LNCaP clone FGC (cell line): Measurements from ENCODE around the gene KNSTRN.

ENCODE experiments used
- DNase-seq: peaks from one replicate; pipeline ENCODE4 v3.0.0-alpha.2; 2011; ENCODE audit warnings: low read depth
- H3K4me3 ChIP-seq: 2 replicates; pipeline ENCODE4 v1.5.1; 2011; ENCODE audit warnings: mild to moderate bottlenecking, low read depth, low read length, control low read depth
- TF ChIP-seq, protein P1 (sequence below): IDR thresholded peaks from 2 replicates; pipeline ENCODE4 v1.5.1; 2012; ENCODE audit warnings: mild to moderate bottlenecking; ENCODE audit not compliant: control insufficient read depth, insufficient read depth; ENCODE audit errors: extremely low read depth

The KNSTRN gene

DNA sequence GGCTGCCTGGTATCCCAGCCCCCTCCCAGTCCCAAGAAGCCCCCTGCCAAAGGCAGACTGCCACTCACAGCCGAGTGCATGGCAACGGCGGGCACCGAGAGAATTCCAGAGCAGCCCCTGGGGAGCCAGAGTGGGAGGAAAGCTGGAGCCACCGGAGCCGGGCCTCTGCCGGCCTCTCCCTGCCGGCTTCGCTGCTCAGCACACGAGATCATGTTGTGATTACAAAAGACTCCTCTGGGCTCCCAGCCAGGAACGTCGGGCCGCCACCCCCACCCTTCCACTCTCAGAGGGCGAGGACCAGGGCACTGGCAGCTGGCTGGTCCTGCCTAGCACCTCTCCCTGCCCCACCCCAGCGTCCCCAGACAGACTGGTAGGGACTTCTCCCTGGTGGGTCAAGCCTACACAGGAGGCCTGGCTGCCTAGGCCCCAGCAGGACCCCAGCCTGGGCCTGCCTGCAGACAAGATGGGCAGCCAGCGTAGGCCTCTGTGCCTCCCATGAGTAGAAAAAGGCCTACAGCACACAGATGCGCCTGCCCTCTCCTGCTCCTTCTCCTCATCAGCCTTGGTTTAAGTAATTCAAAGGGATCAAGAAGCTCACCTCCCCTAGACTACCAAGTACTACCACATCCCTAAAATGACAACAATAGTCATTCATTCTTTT is 41.7 kb upstream of the KNSTRN start, which contains the start of gene CCDC9B:
CCDC9B (minus strand) TSS at position 200 of the 661 bp plus-strand sequence; CDS start at position 80, 120 bp downstream.
- DNase-seq = peak; percentile 68

DNA sequence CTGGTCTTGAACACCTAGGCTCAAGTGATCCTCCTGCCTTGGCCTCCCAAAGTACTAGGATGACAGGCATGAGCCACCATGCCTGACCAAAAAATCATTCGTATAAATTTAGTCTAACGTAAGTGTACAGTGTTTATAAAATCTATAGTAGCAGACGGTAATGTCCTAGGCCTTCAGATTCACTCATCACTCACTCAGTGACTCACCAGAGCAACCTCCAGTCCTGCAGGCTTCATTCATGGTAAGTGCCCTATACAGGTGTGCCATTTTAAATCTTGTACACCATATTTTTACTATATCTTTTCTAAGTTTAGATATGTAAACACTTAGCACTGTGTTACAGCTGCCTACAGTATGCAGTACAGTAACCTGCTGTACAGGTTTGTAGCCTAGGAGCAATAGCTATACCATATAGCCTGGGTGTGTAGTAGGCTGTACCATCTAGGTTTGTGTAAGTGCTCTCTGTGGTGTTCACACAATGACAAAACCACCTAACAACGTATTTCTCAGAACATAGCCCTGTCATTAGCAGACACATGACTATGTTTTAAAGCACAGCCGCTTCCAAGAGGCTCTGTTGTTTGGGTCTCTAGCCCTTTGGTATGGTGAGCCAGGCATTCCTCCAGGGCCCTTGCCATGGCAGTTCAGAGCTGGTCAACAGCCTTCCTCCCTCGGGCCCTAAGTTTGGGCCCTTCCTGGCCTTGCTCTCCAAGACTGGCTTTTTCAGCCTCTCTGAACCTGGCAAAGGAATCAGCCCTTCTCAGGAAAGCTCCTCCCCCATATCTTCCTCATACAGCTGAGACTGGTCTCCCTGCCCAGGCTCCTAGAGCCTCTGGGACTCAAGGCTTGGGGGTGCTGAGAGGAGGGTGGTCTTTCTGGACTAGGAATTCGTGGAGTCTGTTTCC is 39.9 kb upstream of the KNSTRN start:
- DNase-seq = no peak
- no peak overlapping the region for H3K4me3 ChIP-seq
- TF ChIP-seq, protein P1, sequence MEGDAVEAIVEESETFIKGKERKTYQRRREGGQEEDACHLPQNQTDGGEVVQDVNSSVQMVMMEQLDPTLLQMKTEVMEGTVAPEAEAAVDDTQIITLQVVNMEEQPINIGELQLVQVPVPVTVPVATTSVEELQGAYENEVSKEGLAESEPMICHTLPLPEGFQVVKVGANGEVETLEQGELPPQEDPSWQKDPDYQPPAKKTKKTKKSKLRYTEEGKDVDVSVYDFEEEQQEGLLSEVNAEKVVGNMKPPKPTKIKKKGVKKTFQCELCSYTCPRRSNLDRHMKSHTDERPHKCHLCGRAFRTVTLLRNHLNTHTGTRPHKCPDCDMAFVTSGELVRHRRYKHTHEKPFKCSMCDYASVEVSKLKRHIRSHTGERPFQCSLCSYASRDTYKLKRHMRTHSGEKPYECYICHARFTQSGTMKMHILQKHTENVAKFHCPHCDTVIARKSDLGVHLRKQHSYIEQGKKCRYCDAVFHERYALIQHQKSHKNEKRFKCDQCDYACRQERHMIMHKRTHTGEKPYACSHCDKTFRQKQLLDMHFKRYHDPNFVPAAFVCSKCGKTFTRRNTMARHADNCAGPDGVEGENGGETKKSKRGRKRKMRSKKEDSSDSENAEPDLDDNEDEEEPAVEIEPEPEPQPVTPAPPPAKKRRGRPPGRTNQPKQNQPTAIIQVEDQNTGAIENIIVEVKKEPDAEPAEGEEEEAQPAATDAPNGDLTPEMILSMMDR = no peak

More for the DNA sequence above, 41.7 kb upstream of the KNSTRN start, which contains the start of gene CCDC9B:
- H3K4me3 ChIP-seq = peak within 1 kb of the TSS; percentile 55
- TF ChIP-seq, protein P1 = no peak

- TF ChIP-seq, protein P1 = no peak
These were observed 39.0 kb upstream of the KNSTRN start for GRCh38 chr15:40343512-40343911.

GRCh38 chr15:40344217-40344616 is 38.3 kb upstream of the KNSTRN start:
- H3K4me3 ChIP-seq = no peak overlapping the region
- no peak for DNase-seq
- TF ChIP-seq, protein P1 = no peak

More at GRCh38 chr15:40343512-40343911, 39.0 kb upstream of the KNSTRN start:
- no peak for DNase-seq
- no peak overlapping the region for H3K4me3 ChIP-seq

GRCh38 chr15:40344631-40345120 is 37.8 kb upstream of the KNSTRN start:
- H3K4me3 ChIP-seq = no peak overlapping the region
- no peak for DNase-seq
- TF ChIP-seq, protein P1 = peak; percentile 81

GRCh38 chr15:40345225-40345866 is 37.2 kb upstream of the KNSTRN start:
- TF ChIP-seq, protein P1 = no peak
- no peak overlapping the region for H3K4me3 ChIP-seq
- DNase-seq = no peak
